GM23338 (cell line): ENCODE results near the gene PRR19. TPM values are rescaled to one million over a fixed set of nuclear protein-coding genes. Genes with fewer than 3 reads are reported as not detected.

ENCODE experiments used
- ATAC-seq: fragments of 200-7000 bp; cut with Tn5 transposase; 3 replicates; pipeline ENCODE4 v1.9.1; 2020
- DNase-seq: peaks from one replicate; pipeline ENCODE4 v3.0.0-alpha.2; 2015; ENCODE audit warnings: low spot score
- H2AFZ ChIP-seq: fragments of 200-600 bp; sonication (generic); 2 replicates; pipeline ENCODE4 v1.8.0; 2016; ENCODE audit warnings: antibody characterized with exemption, mild to moderate bottlenecking, moderate library complexity
- H3F3A ChIP-seq: fragments of 200-600 bp; sonication (generic); replicated peaks from 2 replicates; pipeline ENCODE4 v1.8.0; 2017; ENCODE audit warnings: antibody characterized with exemption, mixed run types, low read depth
- H3K27ac ChIP-seq: fragments of 200-600 bp; sonication (generic); 2 replicates; pipeline ENCODE4 v1.6.1; 2016; ENCODE audit warnings: low read depth
- H3K27me3 ChIP-seq: fragments of 200-600 bp; sonication (generic); 2 replicates; pipeline ENCODE4 v1.8.0; 2016; ENCODE audit warnings: mild to moderate bottlenecking, mixed run types, moderate library complexity; ENCODE audit not compliant: insufficient read depth
- H3K36me3 ChIP-seq: fragments of 200-600 bp; sonication (generic); 2 replicates; pipeline ENCODE4 v1.8.0; 2016; ENCODE audit warnings: mild to moderate bottlenecking; ENCODE audit not compliant: insufficient read depth
- H3K4me1 ChIP-seq: fragments of 200-600 bp; sonication (generic); 2 replicates; pipeline ENCODE4 v1.8.0; 2016; ENCODE audit warnings: mild to moderate bottlenecking, moderate library complexity; ENCODE audit not compliant: insufficient read depth
- H3K4me2 ChIP-seq: fragments of 200-600 bp; sonication (generic); 2 replicates; pipeline ENCODE4 v1.7.1; 2017; ENCODE audit warnings: mixed run types
- H3K4me3 ChIP-seq: fragments of 200-600 bp; sonication (generic); 2 replicates; pipeline ENCODE4 v1.6.1; 2016; ENCODE audit warnings: mixed run types
- H3K79me2 ChIP-seq: fragments of 200-600 bp; sonication (generic); replicated peaks from 2 replicates; pipeline ENCODE4 v1.8.0; 2017; ENCODE audit warnings: mild to moderate bottlenecking; ENCODE audit not compliant: insufficient read depth
- H3K9me2 ChIP-seq: fragments of 200-600 bp; sonication (generic); 2 replicates; pipeline ENCODE4 v1.8.0; 2017; ENCODE audit not compliant: insufficient read depth
- H4K20me1 ChIP-seq: fragments of 200-600 bp; sonication (generic); replicated peaks from 2 replicates; pipeline ENCODE4 v1.8.0; 2017; ENCODE audit warnings: mild to moderate bottlenecking; ENCODE audit not compliant: insufficient read depth
- H3K27ac Mint-ChIP-seq: 2 replicates; pipeline ENCODE4 v1.8.0; 2020; ENCODE audit warnings: inconsistent platforms, mild to moderate bottlenecking, moderate library complexity, mixed read lengths
- H3K27me3 Mint-ChIP-seq: 3 replicates; pipeline ENCODE4 v1.8.0; 2022; ENCODE audit warnings: low read depth, mild to moderate bottlenecking, moderate library complexity, mixed read lengths, inconsistent platforms; ENCODE audit not compliant: insufficient read depth, poor library complexity
- H3K36me3 Mint-ChIP-seq: 3 replicates; pipeline ENCODE4 v1.8.0; 2021; ENCODE audit warnings: low read depth, mild to moderate bottlenecking, inconsistent platforms, moderate library complexity, mixed read lengths
- H3K4me1 Mint-ChIP-seq: 3 replicates; pipeline ENCODE4 v1.8.0; 2020; ENCODE audit warnings: mild to moderate bottlenecking, inconsistent platforms, mixed read lengths
- H3K4me3 Mint-ChIP-seq: 3 replicates; pipeline ENCODE4 v1.8.0; 2021; ENCODE audit warnings: moderate library complexity, mild to moderate bottlenecking, inconsistent platforms, mixed read lengths
- H3K9me3 Mint-ChIP-seq: 3 replicates; pipeline ENCODE4 v1.8.0; 2020; ENCODE audit warnings: moderate library complexity, mild to moderate bottlenecking, inconsistent platforms, mixed read lengths
- CREB1 ChIP-seq: fragments of 250-450 bp; sonication (Bioruptor Pico); IDR thresholded peaks from 2 replicates; pipeline ENCODE4 v1.5.0; 2020; ENCODE audit warnings: low read depth, mild to moderate bottlenecking, moderate library complexity
- EZH2 ChIP-seq: fragments of 200-600 bp; sonication (generic); IDR thresholded peaks from one replicate; pipeline ENCODE4 v1.8.0; 2017; ENCODE audit warnings: antibody characterized with exemption, mild to moderate bottlenecking, low read depth; ENCODE audit not compliant: unreplicated experiment
- EZH2phosphoT487 ChIP-seq: fragments of 200-600 bp; sonication (generic); IDR thresholded peaks from one replicate; pipeline ENCODE4 v1.8.1; 2018; ENCODE audit warnings: antibody characterized with exemption; ENCODE audit not compliant: unreplicated experiment
- JUNB ChIP-seq: IDR thresholded peaks from one replicate; pipeline ENCODE4 v1.6.1; 2016; ENCODE audit warnings: antibody characterized with exemption; ENCODE audit not compliant: unreplicated experiment
- NANOG ChIP-seq: IDR thresholded peaks from 2 replicates; pipeline ENCODE4 v1.6.1; 2016; ENCODE audit warnings: antibody characterized with exemption, borderline replicate concordance
- POLR2AphosphoS5 ChIP-seq: IDR thresholded peaks from 2 replicates; pipeline ENCODE4 v1.6.1; 2016; ENCODE audit warnings: antibody characterized with exemption, low read depth
- STAT1 ChIP-seq: IDR thresholded peaks from one replicate; pipeline ENCODE4 v1.6.1; 2016; ENCODE audit warnings: antibody characterized with exemption; ENCODE audit not compliant: unreplicated experiment
- ZNF114 ChIP-seq: fragments of 250-450 bp; sonication (Bioruptor Pico); IDR thresholded peaks from 2 replicates; pipeline ENCODE4 v1.5.0; 2020; ENCODE audit warnings: mild to moderate bottlenecking, moderate library complexity
- ZNF331 ChIP-seq: fragments of 250-450 bp; sonication (Bioruptor Pico); IDR thresholded peaks from 2 replicates; pipeline ENCODE4 v1.5.0; 2020; ENCODE audit warnings: low read depth, mild to moderate bottlenecking, moderate library complexity
- polyA plus RNA-seq: library from polyadenylated mRNA; unstranded; fragments of >200 nt; fragmentation: Nextera tagmentation; extraction: Ambion mirVana; gene quantifications from 2 replicates; pipeline ENCODE4 v1.2.1, GENCODE V29; 2016
- total RNA-seq: library from RNA; depleted of rRNA; stranded (reverse); fragments of >200 nt; shearing (Covaris generic); gene quantifications from 2 replicates; pipeline ENCODE4 v1.2.3, GENCODE V29; 2014
- TF ChIP-seq, protein P1 (sequence below): IDR thresholded peaks from 2 replicates; pipeline ENCODE4 v1.6.1; 2016; ENCODE audit warnings: antibody characterized with exemption
- TF ChIP-seq, protein P2 (sequence below): fragments of 250-450 bp; sonication (Bioruptor Pico); IDR thresholded peaks from 2 replicates; pipeline ENCODE4 v1.5.0; 2020; ENCODE audit warnings: mild to moderate bottlenecking, moderate library complexity
- TF ChIP-seq, protein P3 (sequence below), 2 experiments: fragments of 200-600 bp in 1 of 2; sonication (generic) in 1 of 2; conservative IDR thresholded peaks; 2 replicates each; pipeline versions ENCODE4 v1.5.1 to v1.6.1; 2016 to 2017; ENCODE audit warnings: antibody characterized with exemption in 2 of 2, low read depth in 2 of 2, mild to moderate bottlenecking in 2 of 2, moderate library complexity in 1 of 2
- TF ChIP-seq, protein P4 (sequence below): IDR thresholded peaks from one replicate; pipeline ENCODE4 v1.6.1; 2018; ENCODE audit warnings: antibody characterized with exemption; ENCODE audit not compliant: unreplicated experiment

Gene PRR19
- total and polyA plus RNA-seq, 2 experiments from 2014 or later, result 3.6 to 4.1 TPM

DNA sequence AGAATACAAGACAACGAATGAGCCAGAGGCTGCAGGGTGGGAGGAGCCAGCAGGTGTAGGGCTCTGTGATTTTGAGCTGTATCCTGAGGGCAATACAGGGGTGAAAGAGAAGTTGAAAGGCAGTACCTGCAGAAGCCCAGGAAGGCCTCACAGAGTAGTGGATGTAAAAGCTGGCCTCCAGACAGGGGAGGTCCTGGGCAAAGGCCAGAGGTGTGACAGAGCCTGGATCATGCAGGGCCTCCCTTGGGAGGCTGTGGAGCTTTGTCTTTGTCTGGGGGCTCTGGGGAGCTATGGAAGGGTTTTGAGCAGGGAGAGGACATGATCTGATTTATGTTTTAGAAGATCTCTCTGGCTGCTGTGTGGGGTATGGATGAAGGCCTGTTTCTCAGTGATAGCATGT, 26.2 kb downstream of the PRR19 start:
- Mint-ChIP-seq H3K27me3 (peaks cover 17% of the 10 kb centered on the region), H3K36me3 (no peaks in the 10 kb centered on the region), H3K4me1 (peaks cover 31% of the 10 kb centered on the region), H3K9me3 (no peaks in the 10 kb centered on the region), H3K4me3 (no peak overlapping the region; the same call in 2 of the 3 replicates), H3K27ac (no peak overlapping the region)
- no peak overlapping the region for H2AFZ ChIP-seq
- peaks cover 8% of the 10 kb centered on the region for H3K27me3 ChIP-seq
- peaks cover 26% of the 10 kb centered on the region for H3K79me2 ChIP-seq
- H3K4me1 ChIP-seq, result peaks cover 6% of the 10 kb centered on the region; the same call in 1 of the 2 replicates
- no peak overlapping the region for H3K4me3 ChIP-seq
- H3K4me2 ChIP-seq, result no peak overlapping the region
- H3K27ac ChIP-seq, result no peak overlapping the region
- DNase-seq (no peak), ATAC-seq (no peak)
- no peak for TF ChIP-seq EZH2phosphoT487
- TF ChIP-seq EZH2, result no peak
- TF ChIP-seq, protein P1, sequence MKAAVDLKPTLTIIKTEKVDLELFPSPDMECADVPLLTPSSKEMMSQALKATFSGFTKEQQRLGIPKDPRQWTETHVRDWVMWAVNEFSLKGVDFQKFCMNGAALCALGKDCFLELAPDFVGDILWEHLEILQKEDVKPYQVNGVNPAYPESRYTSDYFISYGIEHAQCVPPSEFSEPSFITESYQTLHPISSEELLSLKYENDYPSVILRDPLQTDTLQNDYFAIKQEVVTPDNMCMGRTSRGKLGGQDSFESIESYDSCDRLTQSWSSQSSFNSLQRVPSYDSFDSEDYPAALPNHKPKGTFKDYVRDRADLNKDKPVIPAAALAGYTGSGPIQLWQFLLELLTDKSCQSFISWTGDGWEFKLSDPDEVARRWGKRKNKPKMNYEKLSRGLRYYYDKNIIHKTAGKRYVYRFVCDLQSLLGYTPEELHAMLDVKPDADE, result no peak
- no peak for TF ChIP-seq JUNB
- no peak for TF ChIP-seq STAT1
- no peak for TF ChIP-seq ZNF114 (CRISPR knock-in tag)
- no peak for TF ChIP-seq POLR2AphosphoS5
- TF ChIP-seq, protein P2, sequence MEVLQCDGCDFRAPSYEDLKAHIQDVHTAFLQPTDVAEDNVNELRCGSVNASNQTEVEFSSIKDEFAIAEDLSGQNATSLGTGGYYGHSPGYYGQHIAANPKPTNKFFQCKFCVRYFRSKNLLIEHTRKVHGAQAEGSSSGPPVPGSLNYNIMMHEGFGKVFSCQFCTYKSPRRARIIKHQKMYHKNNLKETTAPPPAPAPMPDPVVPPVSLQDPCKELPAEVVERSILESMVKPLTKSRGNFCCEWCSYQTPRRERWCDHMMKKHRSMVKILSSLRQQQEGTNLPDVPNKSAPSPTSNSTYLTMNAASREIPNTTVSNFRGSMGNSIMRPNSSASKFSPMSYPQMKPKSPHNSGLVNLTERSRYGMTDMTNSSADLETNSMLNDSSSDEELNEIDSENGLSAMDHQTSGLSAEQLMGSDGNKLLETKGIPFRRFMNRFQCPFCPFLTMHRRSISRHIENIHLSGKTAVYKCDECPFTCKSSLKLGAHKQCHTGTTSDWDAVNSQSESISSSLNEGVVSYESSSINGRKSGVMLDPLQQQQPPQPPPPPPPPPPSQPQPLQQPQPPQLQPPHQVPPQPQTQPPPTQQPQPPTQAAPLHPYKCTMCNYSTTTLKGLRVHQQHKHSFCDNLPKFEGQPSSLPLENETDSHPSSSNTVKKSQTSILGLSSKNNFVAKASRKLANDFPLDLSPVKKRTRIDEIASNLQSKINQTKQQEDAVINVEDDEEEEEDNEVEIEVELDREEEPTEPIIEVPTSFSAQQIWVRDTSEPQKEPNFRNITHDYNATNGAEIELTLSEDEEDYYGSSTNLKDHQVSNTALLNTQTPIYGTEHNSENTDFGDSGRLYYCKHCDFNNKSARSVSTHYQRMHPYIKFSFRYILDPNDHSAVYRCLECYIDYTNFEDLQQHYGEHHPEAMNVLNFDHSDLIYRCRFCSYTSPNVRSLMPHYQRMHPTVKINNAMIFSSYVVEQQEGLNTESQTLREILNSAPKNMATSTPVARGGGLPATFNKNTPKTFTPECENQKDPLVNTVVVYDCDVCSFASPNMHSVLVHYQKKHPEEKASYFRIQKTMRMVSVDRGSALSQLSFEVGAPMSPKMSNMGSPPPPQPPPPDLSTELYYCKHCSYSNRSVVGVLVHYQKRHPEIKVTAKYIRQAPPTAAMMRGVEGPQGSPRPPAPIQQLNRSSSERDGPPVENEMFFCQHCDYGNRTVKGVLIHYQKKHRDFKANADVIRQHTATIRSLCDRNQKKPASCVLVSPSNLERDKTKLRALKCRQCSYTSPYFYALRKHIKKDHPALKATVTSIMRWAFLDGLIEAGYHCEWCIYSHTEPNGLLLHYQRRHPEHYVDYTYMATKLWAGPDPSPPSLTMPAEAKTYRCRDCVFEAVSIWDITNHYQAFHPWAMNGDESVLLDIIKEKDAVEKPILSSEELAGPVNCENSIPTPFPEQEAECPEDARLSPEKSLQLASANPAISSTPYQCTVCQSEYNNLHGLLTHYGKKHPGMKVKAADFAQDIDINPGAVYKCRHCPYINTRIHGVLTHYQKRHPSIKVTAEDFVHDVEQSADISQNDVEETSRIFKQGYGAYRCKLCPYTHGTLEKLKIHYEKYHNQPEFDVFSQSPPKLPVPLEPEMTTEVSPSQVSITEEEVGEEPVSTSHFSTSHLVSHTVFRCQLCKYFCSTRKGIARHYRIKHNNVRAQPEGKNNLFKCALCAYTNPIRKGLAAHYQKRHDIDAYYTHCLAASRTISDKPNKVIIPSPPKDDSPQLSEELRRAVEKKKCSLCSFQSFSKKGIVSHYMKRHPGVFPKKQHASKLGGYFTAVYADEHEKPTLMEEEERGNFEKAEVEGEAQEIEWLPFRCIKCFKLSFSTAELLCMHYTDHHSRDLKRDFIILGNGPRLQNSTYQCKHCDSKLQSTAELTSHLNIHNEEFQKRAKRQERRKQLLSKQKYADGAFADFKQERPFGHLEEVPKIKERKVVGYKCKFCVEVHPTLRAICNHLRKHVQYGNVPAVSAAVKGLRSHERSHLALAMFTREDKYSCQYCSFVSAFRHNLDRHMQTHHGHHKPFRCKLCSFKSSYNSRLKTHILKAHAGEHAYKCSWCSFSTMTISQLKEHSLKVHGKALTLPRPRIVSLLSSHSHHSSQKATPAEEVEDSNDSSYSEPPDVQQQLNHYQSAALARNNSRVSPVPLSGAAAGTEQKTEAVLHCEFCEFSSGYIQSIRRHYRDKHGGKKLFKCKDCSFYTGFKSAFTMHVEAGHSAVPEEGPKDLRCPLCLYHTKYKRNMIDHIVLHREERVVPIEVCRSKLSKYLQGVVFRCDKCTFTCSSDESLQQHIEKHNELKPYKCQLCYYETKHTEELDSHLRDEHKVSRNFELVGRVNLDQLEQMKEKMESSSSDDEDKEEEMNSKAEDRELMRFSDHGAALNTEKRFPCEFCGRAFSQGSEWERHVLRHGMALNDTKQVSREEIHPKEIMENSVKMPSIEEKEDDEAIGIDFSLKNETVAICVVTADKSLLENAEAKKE (CRISPR knock-in tag), result no peak
- no peak for TF ChIP-seq ZNF331
- no peak for TF ChIP-seq NANOG
- TF ChIP-seq, protein P3, sequence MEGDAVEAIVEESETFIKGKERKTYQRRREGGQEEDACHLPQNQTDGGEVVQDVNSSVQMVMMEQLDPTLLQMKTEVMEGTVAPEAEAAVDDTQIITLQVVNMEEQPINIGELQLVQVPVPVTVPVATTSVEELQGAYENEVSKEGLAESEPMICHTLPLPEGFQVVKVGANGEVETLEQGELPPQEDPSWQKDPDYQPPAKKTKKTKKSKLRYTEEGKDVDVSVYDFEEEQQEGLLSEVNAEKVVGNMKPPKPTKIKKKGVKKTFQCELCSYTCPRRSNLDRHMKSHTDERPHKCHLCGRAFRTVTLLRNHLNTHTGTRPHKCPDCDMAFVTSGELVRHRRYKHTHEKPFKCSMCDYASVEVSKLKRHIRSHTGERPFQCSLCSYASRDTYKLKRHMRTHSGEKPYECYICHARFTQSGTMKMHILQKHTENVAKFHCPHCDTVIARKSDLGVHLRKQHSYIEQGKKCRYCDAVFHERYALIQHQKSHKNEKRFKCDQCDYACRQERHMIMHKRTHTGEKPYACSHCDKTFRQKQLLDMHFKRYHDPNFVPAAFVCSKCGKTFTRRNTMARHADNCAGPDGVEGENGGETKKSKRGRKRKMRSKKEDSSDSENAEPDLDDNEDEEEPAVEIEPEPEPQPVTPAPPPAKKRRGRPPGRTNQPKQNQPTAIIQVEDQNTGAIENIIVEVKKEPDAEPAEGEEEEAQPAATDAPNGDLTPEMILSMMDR (conservative IDR thresholded peaks at IDR 0.05; ENCODE audit: low read depth in 2 of 2), result no peak
- no peak for TF ChIP-seq CREB1 (CRISPR knock-in tag)
- TF ChIP-seq, protein P4, sequence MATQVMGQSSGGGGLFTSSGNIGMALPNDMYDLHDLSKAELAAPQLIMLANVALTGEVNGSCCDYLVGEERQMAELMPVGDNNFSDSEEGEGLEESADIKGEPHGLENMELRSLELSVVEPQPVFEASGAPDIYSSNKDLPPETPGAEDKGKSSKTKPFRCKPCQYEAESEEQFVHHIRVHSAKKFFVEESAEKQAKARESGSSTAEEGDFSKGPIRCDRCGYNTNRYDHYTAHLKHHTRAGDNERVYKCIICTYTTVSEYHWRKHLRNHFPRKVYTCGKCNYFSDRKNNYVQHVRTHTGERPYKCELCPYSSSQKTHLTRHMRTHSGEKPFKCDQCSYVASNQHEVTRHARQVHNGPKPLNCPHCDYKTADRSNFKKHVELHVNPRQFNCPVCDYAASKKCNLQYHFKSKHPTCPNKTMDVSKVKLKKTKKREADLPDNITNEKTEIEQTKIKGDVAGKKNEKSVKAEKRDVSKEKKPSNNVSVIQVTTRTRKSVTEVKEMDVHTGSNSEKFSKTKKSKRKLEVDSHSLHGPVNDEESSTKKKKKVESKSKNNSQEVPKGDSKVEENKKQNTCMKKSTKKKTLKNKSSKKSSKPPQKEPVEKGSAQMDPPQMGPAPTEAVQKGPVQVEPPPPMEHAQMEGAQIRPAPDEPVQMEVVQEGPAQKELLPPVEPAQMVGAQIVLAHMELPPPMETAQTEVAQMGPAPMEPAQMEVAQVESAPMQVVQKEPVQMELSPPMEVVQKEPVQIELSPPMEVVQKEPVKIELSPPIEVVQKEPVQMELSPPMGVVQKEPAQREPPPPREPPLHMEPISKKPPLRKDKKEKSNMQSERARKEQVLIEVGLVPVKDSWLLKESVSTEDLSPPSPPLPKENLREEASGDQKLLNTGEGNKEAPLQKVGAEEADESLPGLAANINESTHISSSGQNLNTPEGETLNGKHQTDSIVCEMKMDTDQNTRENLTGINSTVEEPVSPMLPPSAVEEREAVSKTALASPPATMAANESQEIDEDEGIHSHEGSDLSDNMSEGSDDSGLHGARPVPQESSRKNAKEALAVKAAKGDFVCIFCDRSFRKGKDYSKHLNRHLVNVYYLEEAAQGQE, result no peak
- peaks cover 3% of the 10 kb centered on the region for H3F3A ChIP-seq
- H4K20me1 ChIP-seq, result peaks cover 6% of the 10 kb centered on the region
- H3K36me3 ChIP-seq, result no peaks in the 10 kb centered on the region
- no peaks in the 10 kb centered on the region for H3K9me2 ChIP-seq
